Gastroesophageal sphincter (tissue), 4 donors: Measurements from ENCODE around the gene SETBP1. TPM values are rescaled to one million over a fixed set of nuclear protein-coding genes. Genes with fewer than 3 reads are reported as not detected.
A peak's percentile ranks its signal among the peaks of the same experiment; 100 is the strongest.

Experiments
- ATAC-seq: fragments of 150-250 bp; one replicate; pipeline ENCODE4 v1.9.1; 2016; ENCODE audit warnings: mild to moderate bottlenecking, moderate library complexity
- H3K27ac ChIP-seq, 4 donors: fragments of 200-600 bp; sonication (generic) in 3 of 4; 1 replicate in 3 of 4; 2 replicates in 1 of 4; pipeline ENCODE4 v1.5.1; 2016 to 2019
- H3K27me3 ChIP-seq: fragments of 200-600 bp; sonication (generic); one replicate; pipeline ENCODE4 v1.5.1; 2019
- H3K36me3 ChIP-seq, 2 donors: fragments of 200-600 bp; sonication (generic); one replicate each; pipeline ENCODE4 v1.5.1; 2019; ENCODE audit warnings: control low read depth in 1 of 2
- H3K4me1 ChIP-seq, 3 donors: fragments of 200-600 bp; sonication (generic); 1 replicate in 2 of 3; 2 replicates in 1 of 3; pipeline ENCODE4 v1.5.1; 2016 to 2019; ENCODE audit warnings: control low read depth in 2 of 3
- H3K4me3 ChIP-seq, 2 donors: fragments of 200-600 bp; sonication (generic); one replicate each; pipeline ENCODE4 v1.5.1; 2019; ENCODE audit warnings: mild to moderate bottlenecking in 1 of 2, moderate library complexity in 1 of 2
- H3K9me3 ChIP-seq, 3 donors: fragments of 200-600 bp; sonication (generic); one replicate each; pipeline ENCODE4 v1.5.1; 2017 to 2019; ENCODE audit warnings: control low read depth in 2 of 3
- EP300 ChIP-seq: sonication (generic); formaldehyde crosslinking; IDR thresholded peaks from one replicate; pipeline ENCODE4 v1.6.1; 2017; ENCODE audit warnings: antibody characterized with exemption, mild to moderate bottlenecking
- POLR2A ChIP-seq, 2 donors: fragments of 450-650 bp; IDR thresholded peaks; one replicate each; pipeline ENCODE4 v1.6.1; 2017; ENCODE audit warnings: antibody characterized with exemption in 2 of 2, mild to moderate bottlenecking in 2 of 2, moderate library complexity in 1 of 2
- POLR2AphosphoS5 ChIP-seq: sonication (generic); formaldehyde crosslinking; IDR thresholded peaks from one replicate; pipeline ENCODE4 v1.6.1; 2017; ENCODE audit warnings: antibody characterized with exemption
- WGBS, 2 donors: methylation state at CpG; one replicate each; pipeline ENCODE4 v1.1.5; 2018; ENCODE audit warnings: low coverage in 1 of 2; 5-methylcytosine and 5-hydroxymethylcytosine counted together
- total RNA-seq, 4 donors: library from RNA; depleted of rRNA; stranded (reverse); fragments of >200 nt; gene quantifications; one replicate each; pipeline ENCODE4 v1.1.0, GENCODE V29; 2016
- TF ChIP-seq, protein P1 (sequence below), 4 experiments: fragments of 200-600 bp in 2 of 4; fragments of 450-650 bp in 2 of 4; sonication (generic) in 1 of 4; IDR thresholded peaks; one replicate each; pipeline ENCODE4 v1.5.1; 2017 to 2019; ENCODE audit warnings: antibody characterized with exemption in 4 of 4, mild to moderate bottlenecking in 2 of 4, moderate library complexity in 2 of 4

SETBP1 gene
- total RNA-seq, 4 donors from 2014 or later, result 42.5 to 87.6 (median 67.8) TPM

GRCh38 chr18:44816050-44816449, 135.4 kb downstream of the SETBP1 start:
- Histone ChIP-seq H3K27me3 (no peaks in the 10 kb centered on the region), H3K27ac (no peak overlapping the region), H3K4me3 (no peak overlapping the region), H3K9me3 (no peaks in the 10 kb centered on the region), H3K4me1 (peaks cover 0 to 64% (median 0%) of the 10 kb centered on the region in 3 donors), H3K36me3 (peaks cover 0 to 3% of the 10 kb centered on the region in 2 donors)
- TF ChIP-seq EP300 (no peak), POLR2AphosphoS5 (no peak), POLR2A (IDR thresholded peaks at IDR 0.05) (no peak)
- TF ChIP-seq, protein P1, sequence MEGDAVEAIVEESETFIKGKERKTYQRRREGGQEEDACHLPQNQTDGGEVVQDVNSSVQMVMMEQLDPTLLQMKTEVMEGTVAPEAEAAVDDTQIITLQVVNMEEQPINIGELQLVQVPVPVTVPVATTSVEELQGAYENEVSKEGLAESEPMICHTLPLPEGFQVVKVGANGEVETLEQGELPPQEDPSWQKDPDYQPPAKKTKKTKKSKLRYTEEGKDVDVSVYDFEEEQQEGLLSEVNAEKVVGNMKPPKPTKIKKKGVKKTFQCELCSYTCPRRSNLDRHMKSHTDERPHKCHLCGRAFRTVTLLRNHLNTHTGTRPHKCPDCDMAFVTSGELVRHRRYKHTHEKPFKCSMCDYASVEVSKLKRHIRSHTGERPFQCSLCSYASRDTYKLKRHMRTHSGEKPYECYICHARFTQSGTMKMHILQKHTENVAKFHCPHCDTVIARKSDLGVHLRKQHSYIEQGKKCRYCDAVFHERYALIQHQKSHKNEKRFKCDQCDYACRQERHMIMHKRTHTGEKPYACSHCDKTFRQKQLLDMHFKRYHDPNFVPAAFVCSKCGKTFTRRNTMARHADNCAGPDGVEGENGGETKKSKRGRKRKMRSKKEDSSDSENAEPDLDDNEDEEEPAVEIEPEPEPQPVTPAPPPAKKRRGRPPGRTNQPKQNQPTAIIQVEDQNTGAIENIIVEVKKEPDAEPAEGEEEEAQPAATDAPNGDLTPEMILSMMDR (IDR thresholded peaks at IDR 0.05), result no peak
- 73 to 81% methylated on average over 3 of the region's 3 CpGs for WGBS, 2 donors
- ATAC-seq, result no peak

GRCh38 chr18:44816477-44816876, 135.8 kb downstream of the SETBP1 start:
- 58 to 79% methylated on average over 6 of the region's 6 CpGs for WGBS, 2 donors
- no peak overlapping the region for H3K27ac ChIP-seq
- no peaks in the 10 kb centered on the region for H3K27me3 ChIP-seq
- TF ChIP-seq EP300 (no peak), POLR2A (IDR thresholded peaks at IDR 0.05) (no peak), POLR2AphosphoS5 (no peak)
- TF ChIP-seq, protein P1 (IDR thresholded peaks at IDR 0.05), result no peak
- no peak overlapping the region for H3K4me3 ChIP-seq
- ATAC-seq, result no peak
- peaks cover 0 to 3% of the 10 kb centered on the region in 2 donors for H3K36me3 ChIP-seq
- H3K4me1 ChIP-seq, result peaks cover 0 to 60% (median 0%) of the 10 kb centered on the region in 3 donors
- no peaks in the 10 kb centered on the region for H3K9me3 ChIP-seq

DNA sequence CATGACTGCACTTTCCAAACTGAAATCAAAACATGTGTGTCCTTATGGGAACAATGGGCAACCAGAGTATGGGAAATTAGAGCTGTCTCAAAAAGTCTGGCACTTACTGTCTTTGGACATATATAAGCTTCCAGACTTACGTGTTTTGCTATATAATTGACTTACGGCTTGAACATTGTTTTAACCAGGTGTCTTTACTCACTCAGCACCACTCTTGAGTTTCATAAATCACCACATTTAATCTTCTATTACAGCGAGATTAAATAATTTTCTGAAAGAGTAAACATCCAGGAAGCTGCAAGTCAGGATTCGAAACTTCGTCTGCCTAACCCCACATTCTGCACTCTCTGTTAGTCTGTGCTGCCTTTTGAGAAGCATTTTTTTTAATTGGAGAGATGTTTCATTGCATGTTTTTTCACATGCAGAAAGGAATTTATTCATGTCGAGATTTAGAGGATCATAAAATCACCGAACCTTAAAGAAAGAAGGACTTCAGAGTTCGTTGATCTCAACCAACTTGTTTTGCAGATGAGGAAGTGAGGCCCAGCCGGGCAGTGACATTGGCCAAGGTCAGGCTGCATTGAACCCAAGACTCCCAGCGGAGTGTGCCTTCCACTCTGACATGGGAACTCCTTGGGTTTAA, 137.3 kb downstream of the SETBP1 start:
- peaks cover 0 to 3% of the 10 kb centered on the region in 2 donors for H3K36me3 ChIP-seq
- H3K4me3 ChIP-seq, result no peak overlapping the region
- H3K27me3 ChIP-seq, result no peaks in the 10 kb centered on the region
- TF ChIP-seq, protein P1 (IDR thresholded peaks at IDR 0.05), result no peak
- no peak for TF ChIP-seq EP300
- TF ChIP-seq POLR2A (IDR thresholded peaks at IDR 0.05), result no peak
- no peak for TF ChIP-seq POLR2AphosphoS5
- H3K9me3 ChIP-seq, result no peaks in the 10 kb centered on the region
- ATAC-seq, result no peak
- peaks cover 0 to 51% (median under 1%) of the 10 kb centered on the region in 3 donors for H3K4me1 ChIP-seq
- H3K27ac ChIP-seq, result peak overlapping the region in 3 of 4 donors; percentile 24 to 58 (median 42)
- 49 to 53% methylated on average over 7 to 10 of the region's 10 CpGs for WGBS, 2 donors

DNA sequence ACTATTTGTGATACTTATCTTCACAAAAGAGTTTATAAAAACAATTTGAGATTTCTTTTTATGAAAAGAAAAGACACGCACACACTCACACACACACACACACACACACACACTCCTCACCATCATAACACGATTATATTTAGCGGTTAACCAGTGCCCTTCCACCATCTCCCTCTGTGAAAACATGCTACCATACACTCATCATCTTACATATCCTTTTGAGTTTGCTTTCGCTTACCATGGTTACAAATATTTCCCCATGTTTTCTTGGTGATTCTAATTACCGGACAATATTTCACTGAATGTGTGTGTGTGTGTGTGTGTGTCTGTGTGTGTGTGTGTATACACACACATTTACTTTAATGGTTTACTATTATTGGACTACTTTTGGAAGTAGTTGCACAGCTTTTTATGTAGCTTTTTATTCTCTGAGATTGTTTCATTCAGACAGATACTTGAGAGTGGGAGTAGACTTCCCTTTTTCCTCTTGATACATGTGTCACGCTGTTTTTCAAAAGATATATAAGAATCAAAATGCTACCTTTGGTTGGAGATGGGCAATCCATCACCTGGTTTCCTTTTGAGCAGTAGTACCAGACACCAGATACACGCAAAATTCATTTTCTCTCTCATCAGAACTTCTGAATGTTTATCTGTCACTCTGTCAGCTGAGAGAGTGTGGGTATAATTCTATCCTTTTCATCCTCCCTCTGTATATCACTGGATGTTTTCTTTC, 138.1 kb downstream of the SETBP1 start:
- no peak for ATAC-seq
- peaks cover 0 to 3% of the 10 kb centered on the region in 2 donors for H3K36me3 ChIP-seq
- H3K4me1 ChIP-seq, result peaks cover under 1 to 60% (median 3%) of the 10 kb centered on the region in 3 donors
- H3K27ac ChIP-seq, result peak overlapping the region in 3 of 4 donors; percentile 42 to 58 (median 46)
- 69 to 75% methylated on average over 7 of the region's 7 CpGs for WGBS, 2 donors
- no peak for TF ChIP-seq POLR2AphosphoS5
- TF ChIP-seq POLR2A (IDR thresholded peaks at IDR 0.05), result no peak
- TF ChIP-seq, protein P1 (IDR thresholded peaks at IDR 0.05), result no peak
- no peak for TF ChIP-seq EP300
- no peaks in the 10 kb centered on the region for H3K9me3 ChIP-seq
- H3K4me3 ChIP-seq, result no peak overlapping the region
- no peaks in the 10 kb centered on the region for H3K27me3 ChIP-seq
